Stimulated activated CD4-positive, alpha-beta T cell treated with anti-CD3 and anti-CD28 coated beads, Interleukin-1b, Interleukin-23, amount 100 ng/mL, for 48 hours (primary cell): ENCODE data around the gene ERC1.

Experiments used
- DNase-seq: peaks from one replicate; pipeline ENCODE4 v3.0.0-alpha.2; 2020

The ERC1 gene

GRCh38 chr12:1463073-1463905 lies 472.3 kb downstream of the ERC1 start:
- no peak for DNase-seq

GRCh38 chr12:1464925-1465324 lies 473.9 kb downstream of the ERC1 start:
- DNase-seq = no peak

- no peak for DNase-seq
Measured at GRCh38 chr12:1465990-1466389, 475.0 kb downstream of the ERC1 start.

GRCh38 chr12:1466481-1467154 lies 475.6 kb downstream of the ERC1 start:
- no peak for DNase-seq

GRCh38 chr12:1467710-1468109 lies 476.7 kb downstream of the ERC1 start:
- DNase-seq = no peak

- DNase-seq = no peak
Measured at GRCh38 chr12:1469070-1469469, 478.0 kb downstream of the ERC1 start.

- no peak for DNase-seq
Measured at GRCh38 chr12:1470051-1470450, 479.0 kb downstream of the ERC1 start.

GRCh38 chr12:1471224-1471623 lies 480.2 kb downstream of the ERC1 start:
- no peak for DNase-seq

GRCh38 chr12:1473418-1473817 lies 482.4 kb downstream of the ERC1 start:
- peak; percentile 13 for DNase-seq

GRCh38 chr12:1474041-1474573 lies 483.1 kb downstream of the ERC1 start:
- peak; percentile 20 for DNase-seq

GRCh38 chr12:1474574-1475153 lies 483.6 kb downstream of the ERC1 start:
- DNase-seq = no peak

GRCh38 chr12:1479645-1480044 lies 488.6 kb downstream of the ERC1 start:
- no peak for DNase-seq

- DNase-seq = no peak
Measured at GRCh38 chr12:1481326-1481725, 490.3 kb downstream of the ERC1 start.

- DNase-seq = no peak
Measured at GRCh38 chr12:1481906-1482305, 490.9 kb downstream of the ERC1 start.

- DNase-seq = no peak
Measured at GRCh38 chr12:1488908-1489381, 497.9 kb downstream of the ERC1 start.

GRCh38 chr12:1491983-1492697 lies 501.1 kb downstream of the ERC1 start:
- DNase-seq = no peak

- no peak for DNase-seq
Measured at GRCh38 chr12:1493781-1494565, 502.9 kb downstream of the ERC1 start.

- no peak for DNase-seq
Measured at GRCh38 chr12:1494856-1495255, 503.8 kb downstream of the ERC1 start.

- DNase-seq = no peak
Measured at GRCh38 chr12:1496162-1496900, 505.3 kb downstream of the ERC1 start.

- DNase-seq = no peak
Measured at GRCh38 chr12:1497161-1497560, 506.1 kb downstream of the ERC1 start.

GRCh38 chr12:1498199-1498740 lies 507.2 kb downstream of the ERC1 start:
- no peak for DNase-seq
